HCT116 (cell line): ENCODE measurements around the gene NOL9. TPM values are rescaled to one million over a fixed set of nuclear protein-coding genes. Genes with fewer than 3 reads are reported as not detected.

Experiments used
- ATAC-seq: fragments of 200-7000 bp; cut with Tn5 transposase; 2 replicates; pipeline ENCODE4 v1.9.1; 2020; ENCODE audit warnings: mild to moderate bottlenecking, moderate library complexity
- BruUV-seq: library from RNA; stranded (reverse); fragments of 400-500 nt; replicated peaks from 2 replicates; lab custom pipeline; 2021; lab: Mats Ljungman, UMichigan
- CTCF ChIA-PET: fragments of 300-600 bp; sonication (Branson Sonifier 250); formaldehyde crosslinking; loops from one replicate; lab custom pipeline; 2021; ENCODE audit warnings: antibody characterized with exemption; lab: Charles Lee
- POLR2A ChIA-PET: fragments of 300-600, 350-600 bp; sonication (Branson Sonifier 250); formaldehyde crosslinking; loops from one replicate; lab custom pipeline; 2021; ENCODE audit warnings: antibody characterized with exemption; lab: Charles Lee
- RAD21 ChIA-PET, 2 experiments: fragments of 300-600 bp; sonication (Branson Sonifier 250); formaldehyde crosslinking; loops; one replicate each; lab custom pipeline; 2023; ENCODE audit warnings: low total read pairs in 2 of 2; ENCODE audit not compliant: uncharacterized antibody in 2 of 2, unreplicated experiment in 2 of 2, low non-redundant PET in 1 of 2; lab: Charles Lee
- DNase-seq: peaks from one replicate; pipeline ENCODE4 v3.0.0-alpha.2; 2010; ENCODE audit warnings: low read depth, low spot score
- H2AFZ ChIP-seq: fragments of 200-600 bp; shearing (Covaris generic), sonication (generic); 2 replicates; pipeline ENCODE4 v1.6.1; 2017; ENCODE audit warnings: low read depth, mixed run types, mixed read lengths, antibody characterized with exemption, low read length; ENCODE audit not compliant: poor library complexity, severe bottlenecking
- H3K27ac ChIP-seq: 2 replicates; pipeline ENCODE4 v1.5.1; 2012; ENCODE audit warnings: low read depth, low read length
- H3K27me3 ChIP-seq: fragments of 200-600 bp; sonication (generic); 2 replicates; pipeline ENCODE4 v1.6.1; 2016; ENCODE audit warnings: mixed run types, low read length, mixed read lengths; ENCODE audit not compliant: insufficient read depth
- H3K36me3 ChIP-seq, 2 experiments: fragments of 200-500 bp in 1 of 2; fragments of 200-600 bp in 1 of 2; sonication (Bioruptor generic) in 1 of 2; sonication (generic) in 1 of 2; 2 replicates each; pipeline versions ENCODE4 v1.5.1 to v1.6.1; 2014 to 2016; ENCODE audit warnings: low read length in 2 of 2, inconsistent platforms in 1 of 2, mixed read lengths in 1 of 2, mixed run types in 1 of 2; ENCODE audit not compliant: insufficient read depth in 2 of 2, control insufficient read depth in 1 of 2
- H3K4me1 ChIP-seq, 2 experiments: fragments of 200-600 bp in 1 of 2; sonication (generic) in 1 of 2; 2 replicates each; pipeline versions ENCODE4 v1.5.1 to v1.6.1; 2012 to 2017; ENCODE audit warnings: low read length in 2 of 2, inconsistent platforms in 1 of 2, mild to moderate bottlenecking in 1 of 2, mixed read lengths in 1 of 2, mixed run types in 1 of 2, moderate library complexity in 1 of 2; ENCODE audit not compliant: insufficient read depth in 2 of 2, control insufficient read depth in 1 of 2
- H3K4me2 ChIP-seq: fragments of 200-600 bp; sonication (generic); 2 replicates; pipeline ENCODE4 v1.6.1; 2017; ENCODE audit warnings: mixed run types, low read length, mixed read lengths
- H3K4me3 ChIP-seq, 2 experiments: fragments of 200-600 bp in 1 of 2; sonication (generic) in 1 of 2; replicated peaks in 1 of 2; 2 replicates each; pipeline ENCODE4 v1.5.1; 2011 to 2016; ENCODE audit warnings: low read length in 2 of 2, control low read depth in 1 of 2, low read depth in 1 of 2, mild to moderate bottlenecking in 1 of 2, mixed read lengths in 1 of 2, mixed run types in 1 of 2
- H3K79me2 ChIP-seq: fragments of 200-600 bp; sonication (generic); 2 replicates; pipeline ENCODE4 v1.6.1; 2017; ENCODE audit warnings: mild to moderate bottlenecking, mixed run types, low read length, moderate library complexity, mixed read lengths; ENCODE audit not compliant: insufficient read depth
- H3K9ac ChIP-seq: fragments of 200-600 bp; sonication (generic); 2 replicates; pipeline ENCODE4 v1.6.1; 2016; ENCODE audit warnings: low read length, mixed read lengths
- H3K9me2 ChIP-seq: fragments of 200-600 bp; sonication (generic), shearing (Covaris generic); 2 replicates; pipeline ENCODE4 v1.6.1; 2017; ENCODE audit warnings: mixed run types, mild to moderate bottlenecking, moderate library complexity; ENCODE audit not compliant: insufficient read depth
- H3K9me3 ChIP-seq, 2 experiments: fragments of 200-500 bp in 1 of 2; fragments of 200-600 bp in 1 of 2; sonication (Bioruptor generic) in 1 of 2; sonication (generic) in 1 of 2; 2 replicates each; pipeline ENCODE4 v1.6.1; 2014 to 2017; ENCODE audit warnings: low read length in 2 of 2, mixed read lengths in 2 of 2, inconsistent platforms in 1 of 2, low read depth in 1 of 2, mild to moderate bottlenecking in 1 of 2, mixed run types in 1 of 2, moderate library complexity in 1 of 2; ENCODE audit not compliant: control insufficient read depth in 1 of 2, insufficient read depth in 1 of 2
- H4K20me1 ChIP-seq: fragments of 200-600 bp; sonication (generic), shearing (Covaris generic); 2 replicates; pipeline ENCODE4 v1.6.1; 2017; ENCODE audit warnings: mixed run types, mild to moderate bottlenecking, moderate library complexity; ENCODE audit not compliant: insufficient read depth
- CEBPB ChIP-seq: IDR thresholded peaks from 2 replicates; pipeline ENCODE4 v1.6.1; 2012; ENCODE audit warnings: low read depth
- CTCF ChIP-seq, 3 experiments: fragments of 200-600 bp in 1 of 3; sonication (generic) in 1 of 3; IDR thresholded peaks in 2 of 3; conservative IDR thresholded peaks in 1 of 3; 2 replicates each; pipeline ENCODE4 v1.5.1; 2012 to 2017; ENCODE audit warnings: low read depth in 2 of 3, low read length in 2 of 3, antibody characterized with exemption in 1 of 3, borderline replicate concordance in 1 of 3, control low read depth in 1 of 3, mild to moderate bottlenecking in 1 of 3, mixed read lengths in 1 of 3, mixed run types in 1 of 3, moderate library complexity in 1 of 3; ENCODE audit not compliant: insufficient read depth in 1 of 3
- ELF1 ChIP-seq: IDR thresholded peaks from 2 replicates; pipeline ENCODE4 v1.6.1; 2012; ENCODE audit warnings: low read depth, borderline replicate concordance
- EZH2 ChIP-seq: fragments of 200-600 bp; sonication (generic); IDR thresholded peaks from 2 replicates; pipeline ENCODE4 v1.6.1; 2017; ENCODE audit warnings: antibody characterized with exemption, mixed run types
- EZH2phosphoT487 ChIP-seq: fragments of 200-600 bp; IDR thresholded peaks from 2 replicates; pipeline ENCODE4 v1.6.1; 2018; ENCODE audit warnings: antibody characterized with exemption, borderline replicate concordance
- POLR2A ChIP-seq: IDR thresholded peaks from 2 replicates; pipeline ENCODE4 v1.7.0; 2011; ENCODE audit warnings: borderline replicate concordance; ENCODE audit not compliant: insufficient read depth, insufficient read length; ENCODE audit errors: extremely low read depth
- POLR2AphosphoS5 ChIP-seq: IDR thresholded peaks from 2 replicates; pipeline ENCODE4 v1.6.1; 2011; ENCODE audit warnings: mild to moderate bottlenecking, low read depth, low read length, moderate library complexity
- SIN3A ChIP-seq: IDR thresholded peaks from 2 replicates; pipeline ENCODE4 v1.6.1; 2012; ENCODE audit warnings: low read depth
- SP1 ChIP-seq: IDR thresholded peaks from 2 replicates; pipeline ENCODE4 v1.6.1; 2012; ENCODE audit warnings: low read depth
- ZFX ChIP-seq: fragments of 450-650 bp; IDR thresholded peaks from 2 replicates; pipeline ENCODE4 v1.6.1; 2017
- ZNF274 ChIP-seq: fragments of 200-500 bp; sonication (Bioruptor generic); IDR thresholded peaks from 2 replicates; pipeline ENCODE4 v1.6.1; 2014; ENCODE audit warnings: mild to moderate bottlenecking, low read depth, low read length, inconsistent platforms
- intact Hi-C: fragments of 100-400 bp; cut with micrococcal nuclease; formaldehyde crosslinking; loops from 2 replicates; pipeline ENCODE4 v1.10.0; 2022
- total RNA-seq: library from RNA; stranded (reverse); gene quantifications from one replicate; pipeline ENCODE4 v1.2.1, GENCODE V29; 2021; ENCODE audit not compliant: unreplicated experiment
- TF ChIP-seq, protein P1 (sequence below): IDR thresholded peaks from 2 replicates; pipeline ENCODE4 v1.6.1; 2011; ENCODE audit warnings: mild to moderate bottlenecking, low read length, moderate library complexity; ENCODE audit not compliant: insufficient replicate concordance; ENCODE audit errors: extremely low read depth
- TF ChIP-seq, protein P2 (sequence below): IDR thresholded peaks from 2 replicates; pipeline ENCODE4 v1.6.1; 2012

NOL9 gene
- total RNA-seq, 1 experiment from 2014 or later, result 46.4 TPM

GRCh38 chr1:6519935-6520671, 34.2 kb downstream of the NOL9 start:
- DNase-seq (no peak), ATAC-seq (no peak)
- Histone ChIP-seq H2AFZ (no peak overlapping the region), H3K27ac (no peak overlapping the region), H3K79me2 (no peaks in the 10 kb centered on the region), H3K4me3 (no peak overlapping the region), H3K36me3 (no peaks in the 10 kb centered on the region; a peak in 1 of 4 replicates), H3K4me2 (no peak overlapping the region), H3K27me3 (no peaks in the 10 kb centered on the region), H3K4me1 (peaks cover 0 to 18% of the 10 kb centered on the region in 2 experiments; a peak in 2 of 4 replicates), H3K9ac (no peak overlapping the region), H3K9me3 (no peaks in the 10 kb centered on the region), H4K20me1 (no peaks in the 10 kb centered on the region), H3K9me2 (no peaks in the 10 kb centered on the region)
- POLR2A ChIA-PET, result no interaction called here
- RAD21 ChIA-PET, result no interaction called here
- intact Hi-C loops, result no loop called here
- BruUV-seq, result no TSS peak
- CTCF ChIA-PET, result no interaction called here
- no peak for TF ChIP-seq CEBPB
- no peak for TF ChIP-seq ELF1
- TF ChIP-seq, protein P1, sequence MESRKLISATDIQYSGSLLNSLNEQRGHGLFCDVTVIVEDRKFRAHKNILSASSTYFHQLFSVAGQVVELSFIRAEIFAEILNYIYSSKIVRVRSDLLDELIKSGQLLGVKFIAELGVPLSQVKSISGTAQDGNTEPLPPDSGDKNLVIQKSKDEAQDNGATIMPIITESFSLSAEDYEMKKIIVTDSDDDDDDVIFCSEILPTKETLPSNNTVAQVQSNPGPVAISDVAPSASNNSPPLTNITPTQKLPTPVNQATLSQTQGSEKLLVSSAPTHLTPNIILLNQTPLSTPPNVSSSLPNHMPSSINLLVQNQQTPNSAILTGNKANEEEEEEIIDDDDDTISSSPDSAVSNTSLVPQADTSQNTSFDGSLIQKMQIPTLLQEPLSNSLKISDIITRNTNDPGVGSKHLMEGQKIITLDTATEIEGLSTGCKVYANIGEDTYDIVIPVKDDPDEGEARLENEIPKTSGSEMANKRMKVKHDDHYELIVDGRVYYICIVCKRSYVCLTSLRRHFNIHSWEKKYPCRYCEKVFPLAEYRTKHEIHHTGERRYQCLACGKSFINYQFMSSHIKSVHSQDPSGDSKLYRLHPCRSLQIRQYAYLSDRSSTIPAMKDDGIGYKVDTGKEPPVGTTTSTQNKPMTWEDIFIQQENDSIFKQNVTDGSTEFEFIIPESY, result no peak
- no peak for TF ChIP-seq POLR2AphosphoS5
- no peak for TF ChIP-seq EZH2
- TF ChIP-seq ZNF274, result no peak
- no peak for TF ChIP-seq POLR2A
- TF ChIP-seq ZFX, result no peak
- TF ChIP-seq SP1, result no peak
- no peak for TF ChIP-seq EZH2phosphoT487
- no peak for TF ChIP-seq CTCF (IDR thresholded peaks at IDR 0.05 in 2 of 3, conservative IDR thresholded peaks at IDR 0.05 in 1 of 3; ENCODE audit: borderline replicate concordance in 1 of 3, insufficient read depth in 1 of 3, low read depth in 2 of 3, low read length in 2 of 3)
- no peak for TF ChIP-seq SIN3A
- TF ChIP-seq, protein P2, sequence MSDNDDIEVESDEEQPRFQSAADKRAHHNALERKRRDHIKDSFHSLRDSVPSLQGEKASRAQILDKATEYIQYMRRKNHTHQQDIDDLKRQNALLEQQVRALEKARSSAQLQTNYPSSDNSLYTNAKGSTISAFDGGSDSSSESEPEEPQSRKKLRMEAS, result no peak
- TF ChIP-seq, all 23 proteins: peak for 0
